Keratinocyte (primary cell): ENCODE data around the gene PARVA. TPM values are rescaled to one million over a fixed set of nuclear protein-coding genes. Genes with fewer than 3 reads are reported as not detected.

ENCODE experiments used
- DNase-seq: peaks from one replicate; pipeline ENCODE4 v3.0.0-alpha.2; 2011; ENCODE audit warnings: low read depth, missing footprints, low spot score
- FAIRE-seq: peaks from 2 replicates; lab custom pipeline; 2011; peaks lifted over from hg19 to GRCh38; lab: Jason Lieb, UNC
- H2AFZ ChIP-seq: 2 replicates; pipeline ENCODE4 v1.6.0; 2012; ENCODE audit warnings: low read length, control low read depth, inconsistent platforms; ENCODE audit not compliant: control insufficient read depth
- H3K27ac ChIP-seq: 2 replicates; pipeline ENCODE4 v1.5.1; 2011; ENCODE audit warnings: low read length; ENCODE audit not compliant: control insufficient read depth, insufficient read depth
- H3K27me3 ChIP-seq: 3 replicates; pipeline ENCODE4 v1.6.0; 2011; ENCODE audit warnings: low read length; ENCODE audit not compliant: control insufficient read depth, insufficient read depth; ENCODE audit errors: extremely low read depth
- H3K36me3 ChIP-seq, 2 experiments: 2 replicates in 1 of 2; 3 replicates in 1 of 2; pipeline ENCODE4 v1.5.1; 2011; ENCODE audit warnings: low read length in 2 of 2, mild to moderate bottlenecking in 1 of 2; ENCODE audit not compliant: control insufficient read depth in 2 of 2, insufficient read depth in 2 of 2; ENCODE audit errors: extremely low read depth in 1 of 2
- H3K4me1 ChIP-seq: 3 replicates; pipeline ENCODE4 v1.5.1; 2011; ENCODE audit warnings: low read length; ENCODE audit not compliant: control insufficient read depth, insufficient read depth; ENCODE audit errors: extremely low read depth
- H3K4me2 ChIP-seq: 3 replicates; pipeline ENCODE4 v1.6.0; 2011; ENCODE audit warnings: low read depth, low read length; ENCODE audit not compliant: control insufficient read depth, insufficient read depth; ENCODE audit errors: extremely low read depth
- H3K4me3 ChIP-seq, 3 experiments: fragments of 200-600 bp in 1 of 3; sonication (generic) in 1 of 3; 2 replicates in 2 of 3; 3 replicates in 1 of 3; pipeline ENCODE4 v1.5.1; 2011 to 2016; ENCODE audit warnings: low read length in 3 of 3, mild to moderate bottlenecking in 3 of 3, control low read depth in 2 of 3, inconsistent platforms in 1 of 3, low read depth in 1 of 3, mixed read lengths in 1 of 3, mixed run types in 1 of 3, moderate library complexity in 1 of 3; ENCODE audit not compliant: control insufficient read depth in 2 of 3, insufficient read depth in 2 of 3; ENCODE audit errors: extremely low read depth in 1 of 3
- H3K79me2 ChIP-seq: 2 replicates; pipeline ENCODE4 v1.6.0; 2012; ENCODE audit warnings: low read length; ENCODE audit not compliant: control insufficient read depth, insufficient read depth
- H3K9ac ChIP-seq: 3 replicates; pipeline ENCODE4 v1.6.0; 2011; ENCODE audit warnings: low read length; ENCODE audit not compliant: control insufficient read depth, insufficient read depth; ENCODE audit errors: extremely low read depth
- H3K9me1 ChIP-seq: 3 replicates; pipeline ENCODE4 v1.6.0; 2011; ENCODE audit warnings: low read length; ENCODE audit not compliant: control insufficient read depth, insufficient read depth; ENCODE audit errors: extremely low read depth
- H3K9me3 ChIP-seq: 2 replicates; pipeline ENCODE4 v1.5.1; 2012; ENCODE audit warnings: low read depth, low read length; ENCODE audit not compliant: control insufficient read depth
- H4K20me1 ChIP-seq: 3 replicates; pipeline ENCODE4 v1.6.0; 2011; ENCODE audit warnings: low read length; ENCODE audit not compliant: control insufficient read depth, insufficient read depth; ENCODE audit errors: extremely low read depth
- EZH2 ChIP-seq: IDR thresholded peaks from one replicate; pipeline ENCODE4 v1.6.1; 2012; ENCODE audit warnings: inconsistent platforms, mild to moderate bottlenecking, low read length, moderate library complexity
- dilution Hi-C: fragments of 300-500 bp; cut with MboI; formaldehyde crosslinking; loops from one replicate; pipeline ENCODE4 v1.7.0; 2020; ENCODE audit warnings: low sequenced_read_pairs; ENCODE audit not compliant: extremely low pct_ligation_motif_present
- polyA plus RNA-seq, 5 experiments: library from polyadenylated mRNA; depleted of rRNA in 3 of 5; stranded (reverse) in 3 of 5; stranded (forward) in 1 of 5; unstranded in 1 of 5; fragments of >200 nt; gene quantifications; 1 replicate in 1 of 5; 2 replicates in 3 of 5; 3 replicates in 1 of 5; pipeline versions ENCODE4 v1.2.1 to v1.2.3, GENCODE V29; 2011 to 2012; ENCODE audit warnings: missing spikeins in 2 of 5, low read depth in 1 of 5, low replicate concordance in 1 of 5
- TF ChIP-seq, protein P1 (sequence below), 3 experiments: IDR thresholded peaks in 1 of 3; conservative IDR thresholded peaks in 1 of 3; optimal IDR thresholded peaks in 1 of 3; 2 replicates in 2 of 3; 3 replicates in 1 of 3; pipeline versions ENCODE3 to v1.5.1; 2011; ENCODE audit warnings: low read length in 3 of 3, mild to moderate bottlenecking in 3 of 3, moderate library complexity in 2 of 3, control low read depth in 1 of 3, inconsistent platforms in 1 of 3; ENCODE audit not compliant: insufficient read depth in 2 of 3; ENCODE audit errors: extremely low read depth in 1 of 3

PARVA gene
- polyA plus RNA-seq, 1 donor (not counting 4 experiments of a cell fraction or from before 2014, with no cell fraction given): 28.9 TPM

DNA sequence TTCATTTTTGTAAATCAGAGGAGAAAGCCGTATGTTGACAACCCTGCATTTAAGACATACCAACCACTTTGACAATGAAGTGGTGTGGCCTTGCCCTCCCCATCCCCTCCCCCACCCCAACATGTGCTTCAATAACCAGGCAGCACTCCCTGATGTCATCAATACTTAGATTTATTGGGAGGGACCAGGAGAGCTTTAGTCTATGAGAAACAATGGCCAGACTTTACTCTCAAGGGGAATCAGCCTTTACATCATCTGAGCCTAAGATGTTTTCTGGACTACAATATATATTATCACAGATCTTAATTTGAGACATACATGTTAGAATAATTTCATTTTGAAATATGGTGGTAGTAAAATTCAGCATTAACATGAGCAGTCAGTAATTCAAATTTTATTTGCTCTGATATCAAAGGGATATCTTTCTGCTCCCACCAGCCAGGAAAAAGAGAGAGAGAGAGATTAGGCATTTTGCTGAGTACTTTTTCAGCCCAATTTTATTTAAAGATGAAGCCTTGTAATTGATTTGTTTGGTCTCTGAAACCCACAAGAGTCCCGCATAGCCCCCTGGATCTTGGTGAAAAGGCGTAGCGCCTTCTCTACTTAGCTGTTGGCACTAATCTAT is 38.1 kb downstream of the PARVA start:
- no peaks in the 10 kb centered on the region for H3K9me3 ChIP-seq
- no peaks in the 10 kb centered on the region for H4K20me1 ChIP-seq
- H3K9me1 ChIP-seq: no peaks in the 10 kb centered on the region
- TF ChIP-seq, protein P1, sequence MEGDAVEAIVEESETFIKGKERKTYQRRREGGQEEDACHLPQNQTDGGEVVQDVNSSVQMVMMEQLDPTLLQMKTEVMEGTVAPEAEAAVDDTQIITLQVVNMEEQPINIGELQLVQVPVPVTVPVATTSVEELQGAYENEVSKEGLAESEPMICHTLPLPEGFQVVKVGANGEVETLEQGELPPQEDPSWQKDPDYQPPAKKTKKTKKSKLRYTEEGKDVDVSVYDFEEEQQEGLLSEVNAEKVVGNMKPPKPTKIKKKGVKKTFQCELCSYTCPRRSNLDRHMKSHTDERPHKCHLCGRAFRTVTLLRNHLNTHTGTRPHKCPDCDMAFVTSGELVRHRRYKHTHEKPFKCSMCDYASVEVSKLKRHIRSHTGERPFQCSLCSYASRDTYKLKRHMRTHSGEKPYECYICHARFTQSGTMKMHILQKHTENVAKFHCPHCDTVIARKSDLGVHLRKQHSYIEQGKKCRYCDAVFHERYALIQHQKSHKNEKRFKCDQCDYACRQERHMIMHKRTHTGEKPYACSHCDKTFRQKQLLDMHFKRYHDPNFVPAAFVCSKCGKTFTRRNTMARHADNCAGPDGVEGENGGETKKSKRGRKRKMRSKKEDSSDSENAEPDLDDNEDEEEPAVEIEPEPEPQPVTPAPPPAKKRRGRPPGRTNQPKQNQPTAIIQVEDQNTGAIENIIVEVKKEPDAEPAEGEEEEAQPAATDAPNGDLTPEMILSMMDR (optimal IDR thresholded peaks at IDR 0.05 in 1 of 3, IDR thresholded peaks at IDR 0.05 in 1 of 3, conservative IDR thresholded peaks at IDR 0.05 in 1 of 3; ENCODE audit: extremely low read depth in 1 of 3, insufficient read depth in 2 of 3, low read length in 3 of 3): no peak
- TF ChIP-seq EZH2: no peak
- no peak for FAIRE-seq
- H3K27ac ChIP-seq: no peak overlapping the region
- H3K4me3 ChIP-seq: no peak overlapping the region
- peaks cover 5% of the 10 kb centered on the region for H3K79me2 ChIP-seq
- DNase-seq: no peak
- no peak overlapping the region for H2AFZ ChIP-seq
- peaks cover 28% of the 10 kb centered on the region for H3K4me1 ChIP-seq
- no peak overlapping the region for H3K9ac ChIP-seq
- H3K4me2 ChIP-seq: no peak overlapping the region
- no peaks in the 10 kb centered on the region for H3K36me3 ChIP-seq
- H3K27me3 ChIP-seq: no peaks in the 10 kb centered on the region
- dilution Hi-C loops: no loop called here

DNA sequence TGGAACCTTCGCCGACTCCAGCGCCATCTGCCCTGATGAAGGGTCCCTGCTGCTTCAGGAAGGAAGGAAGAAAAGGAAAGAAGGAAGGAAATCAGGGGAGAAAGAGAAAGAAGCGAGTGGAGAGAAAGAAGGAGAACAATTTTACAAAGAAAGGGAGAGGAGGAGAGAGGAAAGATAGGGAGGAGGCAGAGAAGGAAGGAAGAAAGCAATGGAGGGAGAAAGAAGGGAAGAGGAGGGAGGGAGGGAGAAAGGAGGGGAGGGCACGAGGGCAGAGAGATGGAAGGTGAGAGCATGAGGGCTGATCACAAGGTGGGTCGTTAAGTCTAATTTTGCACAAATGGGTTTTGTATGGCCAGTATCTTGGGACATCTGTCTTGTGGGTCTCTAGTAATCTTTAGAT is 39.2 kb downstream of the PARVA start:
- Histone ChIP-seq H3K27me3 (no peaks in the 10 kb centered on the region), H3K9ac (no peak overlapping the region), H2AFZ (no peak overlapping the region), H3K27ac (no peak overlapping the region), H3K9me1 (no peaks in the 10 kb centered on the region), H3K36me3 (no peaks in the 10 kb centered on the region), H3K79me2 (peaks cover 5% of the 10 kb centered on the region), H3K9me3 (no peaks in the 10 kb centered on the region), H3K4me3 (no peak overlapping the region), H3K4me2 (no peak overlapping the region), H4K20me1 (no peaks in the 10 kb centered on the region), H3K4me1 (peaks cover 24% of the 10 kb centered on the region)
- FAIRE-seq (no peak), DNase-seq (no peak)
- TF ChIP-seq EZH2: no peak
- TF ChIP-seq, protein P1 (optimal IDR thresholded peaks at IDR 0.05 in 1 of 3, IDR thresholded peaks at IDR 0.05 in 1 of 3, conservative IDR thresholded peaks at IDR 0.05 in 1 of 3; ENCODE audit: extremely low read depth in 1 of 3, insufficient read depth in 2 of 3, low read length in 3 of 3): no peak
- dilution Hi-C loops: no loop called here
